NOMO-1 treated with DMSO at 0.1 percent for 48 hours (cell line): ENCODE data around the gene AP5Z1.

ENCODE experiments used
- DNase-seq: peaks from one replicate; lab custom pipeline; 2025; ENCODE audit not compliant: unreplicated experiment; lab: John Stamatoyannopoulos, UW

Gene AP5Z1

DNA sequence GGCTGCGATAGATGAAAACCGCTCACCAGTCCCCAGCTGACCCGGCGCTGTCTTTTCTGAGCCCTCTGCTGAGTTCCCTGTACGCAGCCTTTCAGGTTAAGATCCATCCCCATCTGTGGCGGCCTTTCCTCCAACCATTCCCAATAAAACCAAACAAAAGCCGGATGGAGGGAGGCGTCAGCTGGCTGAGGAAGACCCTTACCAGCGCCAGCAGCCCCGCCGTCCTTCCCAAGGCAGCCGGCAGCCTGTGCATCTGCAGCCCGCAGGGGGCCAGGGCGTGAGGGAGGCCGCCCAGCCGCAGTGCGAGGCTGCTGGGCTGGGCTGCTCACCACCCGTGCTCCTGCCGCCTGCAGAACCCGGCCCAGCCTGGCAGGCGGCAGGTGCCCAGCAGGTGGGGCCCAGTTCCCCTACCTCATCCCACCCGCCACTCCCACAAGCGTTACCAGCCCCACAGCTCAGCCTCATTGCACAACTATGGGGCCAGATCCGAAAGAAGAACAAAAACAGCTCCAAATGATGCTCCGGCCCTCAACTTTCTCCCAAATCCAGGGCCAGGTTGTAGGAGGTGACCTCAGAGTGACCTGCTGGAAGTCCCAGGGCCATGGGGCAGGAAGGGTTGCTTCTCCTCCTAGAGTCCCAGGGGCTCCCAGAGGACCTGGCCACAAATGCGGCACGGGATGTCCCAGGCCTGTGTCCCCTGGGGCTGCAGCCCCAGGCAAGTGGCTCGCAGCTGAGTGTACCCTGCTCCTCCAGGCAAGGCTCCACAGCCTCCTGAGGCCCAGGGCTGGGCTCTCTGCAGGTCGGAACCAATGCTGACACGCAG, 62.6 kb downstream of the AP5Z1 start:
- DNase-seq, result no peak

DNA sequence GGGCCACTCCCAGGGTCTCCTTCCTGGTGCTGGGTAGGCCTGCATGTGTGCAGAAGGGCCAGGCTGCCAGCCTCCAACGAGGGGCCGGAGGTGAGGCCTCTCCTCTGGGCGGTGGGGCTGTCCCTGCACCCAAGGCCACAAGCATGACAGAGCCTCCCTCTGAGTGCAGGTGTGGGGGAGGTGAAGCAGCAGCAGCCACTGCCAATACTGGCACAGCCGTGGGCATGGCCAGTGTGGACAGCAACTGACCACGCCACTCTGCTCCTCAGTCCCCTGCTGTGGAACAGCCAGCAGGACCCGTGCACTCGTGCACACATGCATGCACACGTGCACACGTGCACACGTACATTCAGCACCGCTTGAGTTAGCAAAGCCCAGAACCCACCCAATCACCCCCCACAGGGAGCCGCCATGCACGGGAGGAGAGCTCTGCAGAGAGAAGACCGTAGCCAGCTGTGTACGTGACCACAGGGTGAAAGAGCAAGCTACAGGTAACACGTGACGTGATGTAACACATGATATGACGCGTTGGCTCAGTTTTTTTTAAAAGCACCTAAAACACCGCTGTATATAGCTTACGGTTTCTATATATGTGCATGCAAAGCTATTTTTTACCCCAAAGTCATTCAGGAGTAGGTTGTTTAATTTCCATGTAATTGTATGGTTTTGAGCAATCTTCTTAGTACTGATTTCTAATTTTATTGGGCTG, 63.4 kb downstream of the AP5Z1 start:
- DNase-seq, result no peak

GRCh38 chr7:4840079-4840501, 64.7 kb downstream of the AP5Z1 start:
- no peak for DNase-seq
